Effector CD8-positive, alpha-beta T cell (primary cell): Measurements from ENCODE around the gene YOD1.

Source experiments
- DNase-seq: peaks from one replicate; lab custom pipeline; 2025; lab: John Stamatoyannopoulos, UW

The YOD1 gene

DNA sequence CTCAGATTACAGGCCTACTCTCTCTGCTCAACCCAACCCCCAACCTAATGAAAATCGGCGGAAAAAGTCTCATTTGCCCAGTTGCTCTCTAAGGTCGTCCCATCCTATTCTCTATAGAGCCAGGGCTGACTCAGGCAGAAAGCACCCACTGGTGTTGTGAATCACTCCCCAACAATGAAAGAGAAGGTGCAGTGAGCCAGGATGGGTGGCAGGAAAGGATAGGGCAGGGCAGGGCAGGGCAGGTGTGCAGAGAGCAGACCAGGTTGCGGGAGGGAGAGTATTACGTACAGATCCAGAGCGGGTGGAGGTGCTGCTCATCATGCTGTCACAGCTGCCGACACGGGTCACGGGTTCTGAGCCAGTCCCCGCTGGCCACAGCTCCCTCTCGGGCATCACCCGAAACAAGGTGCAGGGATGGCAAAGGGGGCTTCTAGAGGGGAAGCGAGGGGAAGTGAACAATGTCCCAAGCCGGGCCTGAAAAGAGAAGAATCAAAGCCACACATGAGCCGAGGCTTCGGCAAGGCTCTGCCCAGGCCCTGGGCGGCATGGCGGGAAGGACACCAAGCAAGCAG is 23.7 kb downstream of the YOD1 start:
- DNase-seq: no peak

DNA sequence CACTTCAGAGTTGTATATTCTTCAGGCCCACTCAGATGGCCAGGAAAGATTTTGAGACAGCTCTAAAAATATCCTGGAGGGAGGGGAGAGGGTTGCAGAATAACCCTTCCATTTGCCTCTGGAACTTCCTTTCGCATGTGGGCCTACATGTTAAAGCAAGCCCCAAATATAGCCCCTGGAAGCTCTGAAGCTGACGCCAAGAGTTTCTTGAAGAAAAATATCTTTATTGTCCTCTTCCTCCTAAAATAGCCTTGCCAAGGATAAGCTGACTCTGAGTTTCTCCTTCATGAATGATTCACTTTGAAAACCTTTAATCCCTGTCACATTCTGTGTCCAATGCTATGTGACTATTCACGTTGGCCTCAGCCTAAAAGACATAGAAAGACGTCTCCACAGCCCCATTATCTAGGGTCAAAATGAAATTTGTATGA is 24.9 kb downstream of the YOD1 start:
- DNase-seq: no peak

DNA sequence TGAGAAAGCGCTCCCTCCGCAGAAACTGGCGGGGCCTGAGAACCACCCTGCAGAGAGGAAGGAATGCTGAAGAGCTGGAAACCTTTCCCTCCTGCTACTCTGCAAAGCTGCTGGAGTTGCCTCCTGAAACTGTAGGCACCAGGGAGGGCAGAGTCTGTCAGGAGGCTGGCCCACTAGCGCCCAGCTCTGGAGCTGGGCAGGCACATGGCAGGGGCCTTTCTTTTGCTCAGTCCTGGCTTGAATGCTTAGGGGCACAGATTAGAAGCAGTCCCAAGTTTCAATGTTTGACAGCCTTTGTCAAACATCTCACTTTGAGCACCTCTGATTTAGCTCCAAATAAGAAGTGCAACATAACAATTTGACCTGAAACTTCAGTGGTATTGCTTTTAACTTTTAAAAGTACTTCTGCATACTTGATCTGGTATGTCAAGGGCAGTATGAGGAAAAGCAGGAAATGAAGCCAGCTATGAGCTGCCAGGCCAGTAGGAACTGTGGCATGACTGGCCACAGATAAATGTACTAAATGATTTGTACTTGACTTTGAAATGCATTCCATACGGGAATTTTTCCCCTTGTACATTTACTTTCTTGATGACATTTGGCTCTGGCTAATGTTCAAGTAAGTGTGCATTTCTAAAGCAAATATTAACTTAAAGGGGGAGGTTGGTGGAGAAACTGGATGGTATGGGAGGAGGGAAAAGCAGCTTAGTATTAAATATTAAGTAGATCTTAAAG is 25.7 kb downstream of the YOD1 start:
- DNase-seq: no peak

DNA sequence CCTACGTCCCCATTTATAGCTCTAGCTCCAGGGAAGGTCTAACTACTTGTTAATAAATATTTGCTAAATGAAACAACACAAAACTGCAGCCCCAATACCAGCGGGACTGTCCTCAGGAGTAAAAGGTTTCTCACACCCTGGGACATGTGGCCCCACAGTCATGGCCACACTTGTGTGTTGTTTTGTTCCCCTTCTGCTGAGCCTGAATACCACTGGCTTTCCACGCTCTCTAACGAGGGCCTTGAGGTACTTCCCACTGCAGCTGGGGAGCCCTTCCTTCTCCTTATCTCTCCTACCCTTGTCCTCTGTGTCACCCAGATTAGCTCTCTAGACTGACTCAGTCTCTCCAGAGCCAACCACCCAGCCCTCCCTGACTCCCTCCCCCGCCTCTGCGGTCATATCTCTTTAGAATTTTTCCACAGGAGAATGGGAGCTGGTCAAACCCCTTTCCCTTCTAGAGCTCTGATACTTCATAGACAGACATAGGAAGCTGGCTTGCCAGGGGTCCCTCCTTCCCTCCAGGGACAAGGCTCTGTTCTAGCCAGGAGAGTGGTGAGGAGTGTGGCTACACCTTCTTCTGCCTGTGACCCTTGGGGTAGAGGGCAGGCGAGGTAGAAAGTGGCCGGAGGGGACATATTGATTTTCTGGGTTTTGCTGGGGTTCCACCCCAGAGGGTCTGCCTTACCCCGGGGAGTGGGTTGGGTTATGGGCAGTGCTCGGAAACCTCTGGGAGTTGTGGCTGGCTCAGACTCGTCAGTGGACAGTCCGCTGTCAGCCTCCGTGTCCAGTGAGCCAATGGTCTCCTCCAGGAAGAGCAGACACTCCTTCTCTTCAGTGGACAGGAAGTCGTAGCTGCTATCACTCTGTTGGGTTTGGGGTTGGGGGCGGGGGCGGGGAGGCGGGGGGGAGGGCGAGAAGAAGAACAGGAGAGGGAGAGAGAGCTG is 26.5 kb downstream of the YOD1 start:
- no peak for DNase-seq

GRCh38 chr1:207022996-207023679 is 27.9 kb downstream of the YOD1 start:
- DNase-seq: no peak

GRCh38 chr1:207021876-207022596 is 29.0 kb downstream of the YOD1 start:
- DNase-seq: no peak

DNA sequence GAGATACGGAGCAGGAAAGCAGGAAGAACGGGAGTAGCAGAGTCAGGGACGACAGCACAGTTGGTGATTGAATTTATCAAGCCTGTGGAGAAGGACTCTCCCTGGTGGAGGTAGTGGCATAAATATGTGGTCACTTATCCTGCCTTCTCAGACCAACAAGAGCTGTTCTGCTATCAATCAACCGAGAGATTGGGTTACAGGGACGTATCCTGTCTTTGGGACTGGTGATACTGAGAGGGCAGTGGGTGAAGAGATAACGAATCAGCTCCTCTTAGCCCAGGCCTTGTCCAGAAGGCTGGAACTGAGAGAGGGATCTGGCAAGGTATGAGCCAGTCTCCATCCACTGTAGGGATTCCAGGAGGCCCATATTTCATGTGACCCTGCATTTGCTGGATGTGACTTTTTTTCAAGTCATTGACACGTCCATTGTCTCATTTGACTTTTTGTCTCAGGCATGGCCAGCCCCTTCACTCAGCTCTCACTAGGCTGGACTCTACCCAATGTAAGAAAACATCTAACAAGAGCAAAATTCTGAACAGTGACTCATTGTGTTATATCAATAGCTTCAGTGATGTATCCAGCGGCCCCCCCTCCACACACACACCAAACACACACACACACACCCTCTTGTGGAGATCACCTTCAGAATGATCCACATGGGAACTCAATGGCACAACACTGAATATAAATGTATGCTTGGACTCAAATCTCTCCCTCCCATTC is 29.7 kb downstream of the YOD1 start:
- no peak for DNase-seq

DNA sequence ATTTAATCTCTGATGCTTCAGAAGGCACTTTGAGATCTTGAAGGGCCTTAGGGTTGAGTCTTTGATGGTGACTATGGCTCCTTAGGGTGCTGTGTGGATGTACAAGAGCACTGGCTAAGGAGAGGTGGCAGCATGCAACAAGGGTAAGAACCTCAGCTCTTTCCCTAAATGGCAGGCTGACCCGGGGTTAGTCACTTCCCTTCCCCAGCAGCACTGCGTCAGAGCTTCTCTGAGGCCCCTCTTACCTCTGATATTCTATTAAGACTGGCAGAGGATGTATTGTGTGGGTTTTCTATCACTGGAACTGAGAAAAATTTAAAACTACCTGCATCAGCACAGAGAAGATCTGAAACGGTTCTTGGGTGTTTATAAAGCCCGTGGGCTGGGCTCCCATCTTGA is 30.3 kb downstream of the YOD1 start:
- DNase-seq: no peak

- no peak for DNase-seq
Observed at GRCh38 chr1:207020065-207020708, 30.8 kb downstream of the YOD1 start.

- no peak for DNase-seq
Observed at GRCh38 chr1:207019661-207020060, 31.3 kb downstream of the YOD1 start.

DNA sequence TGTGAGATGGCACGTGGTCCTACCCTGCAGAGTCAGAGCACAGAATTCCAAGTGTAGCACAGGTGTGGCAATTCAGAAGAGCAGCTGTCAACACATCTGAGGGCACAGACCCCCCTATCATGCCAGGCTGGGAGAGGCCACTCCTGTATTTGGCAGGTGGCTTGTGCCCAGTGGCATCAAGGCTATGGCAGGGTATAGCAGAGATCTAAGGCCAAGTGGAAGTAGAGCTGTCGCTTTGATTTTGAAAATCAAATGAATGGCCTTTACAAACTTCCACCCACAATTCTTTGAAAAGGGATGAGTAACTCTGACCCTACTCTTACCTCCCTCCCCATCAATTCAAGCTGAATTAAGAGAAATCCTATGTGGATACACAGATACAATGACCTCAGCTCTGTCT is 31.8 kb downstream of the YOD1 start:
- DNase-seq: no peak

DNA sequence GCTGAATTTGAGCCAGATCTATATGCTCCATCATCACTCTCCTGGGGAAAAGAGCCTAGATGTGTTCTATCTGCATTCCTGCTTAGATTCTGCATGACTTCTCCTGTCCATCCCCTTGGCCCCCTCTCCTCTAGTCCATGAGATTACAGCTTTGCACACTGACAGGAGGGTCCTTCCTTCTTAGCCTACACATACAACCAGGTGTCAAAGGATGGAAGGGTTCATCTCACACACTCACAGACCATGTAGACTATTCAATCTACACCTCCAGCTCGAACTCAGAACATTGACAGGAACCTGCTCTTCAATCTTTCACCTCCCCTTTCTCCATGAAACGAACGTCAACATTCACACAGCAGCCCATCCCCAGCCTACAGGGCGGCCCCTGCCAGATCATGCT is 32.3 kb downstream of the YOD1 start:
- DNase-seq: no peak

DNA sequence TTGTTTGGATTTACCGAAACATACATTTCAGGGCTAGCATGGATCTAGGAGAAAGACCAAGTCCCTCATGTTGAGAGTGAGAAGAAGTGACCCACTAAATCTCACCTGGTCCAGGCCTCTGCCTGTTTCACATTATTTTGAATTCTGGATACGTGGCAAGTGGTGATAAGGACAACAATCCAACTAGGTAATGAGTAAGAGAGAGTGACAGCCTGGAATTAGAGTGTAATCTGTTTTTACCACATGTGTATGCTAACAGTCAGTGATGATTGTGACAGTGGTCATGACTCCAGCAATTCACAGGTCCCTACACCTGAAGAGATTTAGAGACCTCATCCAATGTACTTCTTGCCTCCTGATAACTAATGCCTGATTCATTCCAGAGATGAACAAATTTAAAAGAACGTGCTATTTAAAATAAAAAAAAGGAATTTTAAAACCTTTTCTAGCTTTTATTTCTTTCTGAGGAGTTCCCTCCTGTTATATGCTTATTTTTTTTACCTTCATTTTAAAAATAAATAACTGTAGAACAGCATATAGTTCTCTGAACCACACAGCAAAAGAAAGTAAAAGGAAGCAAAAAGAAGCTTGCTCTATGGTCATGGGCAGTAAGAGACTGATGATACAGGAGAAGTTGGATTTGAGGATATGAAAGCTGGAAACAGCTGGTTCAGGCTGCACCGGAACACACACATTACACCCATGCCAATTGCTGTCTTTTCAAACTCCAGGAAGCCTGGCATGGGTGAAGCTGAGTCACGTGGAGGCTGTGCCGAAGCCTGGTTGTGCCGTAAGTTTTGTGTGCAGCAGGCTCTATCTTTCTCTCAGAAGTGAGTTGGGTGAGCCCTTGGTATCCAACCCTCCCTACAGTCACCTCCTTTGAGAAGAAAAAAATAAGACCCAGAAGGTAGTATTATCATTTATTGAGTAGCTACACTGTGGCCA is 33.1 kb downstream of the YOD1 start:
- no peak for DNase-seq

GRCh38 chr1:207015791-207016190 is 35.2 kb downstream of the YOD1 start:
- DNase-seq: no peak

GRCh38 chr1:207014728-207015127 is 36.3 kb downstream of the YOD1 start:
- no peak for DNase-seq

DNA sequence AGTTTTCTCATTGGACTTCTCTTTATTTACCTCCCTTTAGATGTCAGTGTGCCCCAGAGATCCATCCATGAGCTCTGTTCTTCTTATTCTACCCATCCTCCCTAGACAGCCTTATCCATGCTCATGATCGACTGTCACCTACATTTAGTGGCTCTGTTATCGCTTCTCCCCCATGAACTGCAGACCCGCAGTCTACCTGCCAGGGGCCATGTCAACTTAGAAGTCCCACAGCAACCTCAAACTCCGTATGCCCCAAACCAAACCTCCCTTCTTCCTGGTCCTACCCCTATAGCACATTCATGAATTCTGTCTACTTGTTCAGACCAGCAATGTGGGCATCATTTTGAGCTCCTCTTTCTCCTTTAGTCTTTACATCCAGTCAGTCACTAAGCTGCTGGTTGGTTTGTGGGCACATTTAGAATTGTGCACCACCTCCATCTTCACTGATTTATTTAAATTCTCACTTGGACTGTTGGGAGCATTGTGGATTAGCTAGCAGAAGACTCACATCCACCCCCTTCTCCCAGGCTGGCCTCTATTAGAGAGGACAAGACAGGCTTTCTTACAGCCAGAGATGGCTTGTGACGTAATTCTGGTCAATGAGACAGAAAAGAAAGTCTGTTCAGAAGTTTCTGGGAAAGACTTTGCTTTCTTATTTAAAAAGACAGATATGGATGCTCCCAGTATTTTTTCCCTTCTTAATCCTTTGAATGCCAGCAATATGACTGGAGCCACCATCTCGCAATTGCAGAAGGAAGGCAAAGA is 37.5 kb downstream of the YOD1 start:
- no peak for DNase-seq

GRCh38 chr1:207010726-207011125 is 40.3 kb downstream of the YOD1 start:
- DNase-seq: no peak

GRCh38 chr1:207009945-207010344 is 41.1 kb downstream of the YOD1 start:
- DNase-seq: no peak
